Measurements from ENCODE around the gene PRKN.

The PRKN gene

GRCh38 chr6:162416831-162417537 is 310.6 kb downstream of the PRKN start:
- in situ Hi-C loops (cut with MboI; ENCODE audit: low pct_unique_long_range_greater_than_20kb, low sequenced_read_pairs, unreplicated experiment): no loop called here
- DNase-seq (ENCODE audit: low spot score): no peak
- TF ChIP-seq, protein P1, sequence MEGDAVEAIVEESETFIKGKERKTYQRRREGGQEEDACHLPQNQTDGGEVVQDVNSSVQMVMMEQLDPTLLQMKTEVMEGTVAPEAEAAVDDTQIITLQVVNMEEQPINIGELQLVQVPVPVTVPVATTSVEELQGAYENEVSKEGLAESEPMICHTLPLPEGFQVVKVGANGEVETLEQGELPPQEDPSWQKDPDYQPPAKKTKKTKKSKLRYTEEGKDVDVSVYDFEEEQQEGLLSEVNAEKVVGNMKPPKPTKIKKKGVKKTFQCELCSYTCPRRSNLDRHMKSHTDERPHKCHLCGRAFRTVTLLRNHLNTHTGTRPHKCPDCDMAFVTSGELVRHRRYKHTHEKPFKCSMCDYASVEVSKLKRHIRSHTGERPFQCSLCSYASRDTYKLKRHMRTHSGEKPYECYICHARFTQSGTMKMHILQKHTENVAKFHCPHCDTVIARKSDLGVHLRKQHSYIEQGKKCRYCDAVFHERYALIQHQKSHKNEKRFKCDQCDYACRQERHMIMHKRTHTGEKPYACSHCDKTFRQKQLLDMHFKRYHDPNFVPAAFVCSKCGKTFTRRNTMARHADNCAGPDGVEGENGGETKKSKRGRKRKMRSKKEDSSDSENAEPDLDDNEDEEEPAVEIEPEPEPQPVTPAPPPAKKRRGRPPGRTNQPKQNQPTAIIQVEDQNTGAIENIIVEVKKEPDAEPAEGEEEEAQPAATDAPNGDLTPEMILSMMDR (IDR thresholded peaks at IDR 0.05; ENCODE audit: extremely low read depth, insufficient read depth, missing control alignments): no peak

GRCh38 chr6:162416307-162416706 is 311.3 kb downstream of the PRKN start:
- no peak for DNase-seq (ENCODE audit: low spot score)
- in situ Hi-C loops (cut with MboI; ENCODE audit: low pct_unique_long_range_greater_than_20kb, low sequenced_read_pairs, unreplicated experiment): no loop called here
- TF ChIP-seq, protein P1 (IDR thresholded peaks at IDR 0.05; ENCODE audit: extremely low read depth, insufficient read depth, missing control alignments): no peak

- DNase-seq (ENCODE audit: low spot score): no peak
- TF ChIP-seq, protein P1 (IDR thresholded peaks at IDR 0.05; ENCODE audit: extremely low read depth, insufficient read depth, missing control alignments): no peak
- in situ Hi-C loops (cut with MboI; ENCODE audit: low pct_unique_long_range_greater_than_20kb, low sequenced_read_pairs, unreplicated experiment): no loop called here
Measured at GRCh38 chr6:162409741-162410691, 317.6 kb downstream of the PRKN start.

DNA sequence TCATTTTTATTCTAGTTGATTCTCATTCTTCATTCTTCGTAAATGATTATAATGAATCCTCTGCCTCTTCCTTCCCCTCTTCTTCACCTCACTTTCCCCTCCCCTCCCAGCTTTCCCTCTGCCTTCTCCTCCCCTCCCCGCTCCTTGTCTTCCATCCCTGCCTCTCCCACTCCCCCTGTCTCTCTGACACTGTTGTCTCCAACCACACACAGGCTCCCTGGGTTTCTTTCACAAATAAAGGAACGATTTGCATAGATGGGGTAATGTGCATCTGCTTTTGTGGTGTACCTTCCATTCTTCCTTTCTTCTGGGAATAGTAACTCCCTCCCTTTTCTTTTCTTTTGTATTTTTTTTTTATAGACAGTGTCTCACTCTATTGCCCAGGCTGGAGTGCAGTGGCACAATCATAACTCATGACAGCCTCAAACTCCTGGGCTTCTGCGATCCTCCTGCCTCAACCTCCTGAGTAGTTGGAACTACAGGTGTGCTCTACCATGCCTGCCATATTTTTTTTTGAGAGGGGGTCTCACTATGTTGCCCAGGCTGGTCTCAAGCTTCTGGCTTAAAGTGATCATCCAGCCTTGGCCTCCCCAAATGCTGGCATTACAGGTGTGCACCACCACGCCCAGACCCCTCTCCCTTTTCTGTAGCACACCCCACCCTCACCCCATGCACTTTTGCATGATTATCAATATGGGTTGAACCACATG is 318.6 kb downstream of the PRKN start:
- TF ChIP-seq, protein P1 (IDR thresholded peaks at IDR 0.05; ENCODE audit: extremely low read depth, insufficient read depth, missing control alignments): no peak
- in situ Hi-C loops (cut with MboI; ENCODE audit: low pct_unique_long_range_greater_than_20kb, low sequenced_read_pairs, unreplicated experiment): no loop called here
- no peak for DNase-seq (ENCODE audit: low spot score)

GRCh38 chr6:162404951-162405350 is 322.6 kb downstream of the PRKN start:
- DNase-seq (ENCODE audit: low spot score): no peak
- TF ChIP-seq, protein P1 (IDR thresholded peaks at IDR 0.05; ENCODE audit: extremely low read depth, insufficient read depth, missing control alignments): no peak
- in situ Hi-C loops (cut with MboI; ENCODE audit: low pct_unique_long_range_greater_than_20kb, low sequenced_read_pairs, unreplicated experiment): no loop called here

DNA sequence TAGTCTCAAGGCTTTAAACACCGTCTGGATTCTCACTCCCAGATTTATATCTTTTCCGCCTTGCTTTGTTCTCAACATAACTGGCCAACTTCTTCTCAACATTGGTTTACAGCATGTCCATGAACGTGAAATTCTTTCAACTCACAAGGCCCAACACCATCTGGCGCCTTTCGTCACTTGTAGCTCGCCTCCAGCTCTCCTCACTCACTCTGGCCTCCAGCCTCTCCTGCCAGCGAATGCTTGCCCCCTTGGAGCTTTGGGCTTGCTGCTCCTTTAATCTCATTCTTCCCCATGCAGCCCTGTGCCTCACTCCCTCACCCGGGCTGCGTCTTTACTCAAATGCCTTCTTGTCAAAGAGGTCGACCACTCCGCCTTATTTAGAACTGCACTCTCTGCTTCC is 324.5 kb downstream of the PRKN start:
- in situ Hi-C loops (cut with MboI; ENCODE audit: low pct_unique_long_range_greater_than_20kb, low sequenced_read_pairs, unreplicated experiment): no loop called here
- TF ChIP-seq, protein P1 (IDR thresholded peaks at IDR 0.05; ENCODE audit: extremely low read depth, insufficient read depth, missing control alignments): no peak
- DNase-seq (ENCODE audit: low spot score): no peak
